Femur (tissue), 1 donor: ENCODE data around the gene SORCS2.
A peak's percentile ranks its signal among the peaks of the same experiment; 100 is the strongest.

Source experiments
- DNase-seq: peaks from one replicate; pipeline ENCODE4 v3.0.0-alpha.2; 2017

SORCS2 gene

DNA sequence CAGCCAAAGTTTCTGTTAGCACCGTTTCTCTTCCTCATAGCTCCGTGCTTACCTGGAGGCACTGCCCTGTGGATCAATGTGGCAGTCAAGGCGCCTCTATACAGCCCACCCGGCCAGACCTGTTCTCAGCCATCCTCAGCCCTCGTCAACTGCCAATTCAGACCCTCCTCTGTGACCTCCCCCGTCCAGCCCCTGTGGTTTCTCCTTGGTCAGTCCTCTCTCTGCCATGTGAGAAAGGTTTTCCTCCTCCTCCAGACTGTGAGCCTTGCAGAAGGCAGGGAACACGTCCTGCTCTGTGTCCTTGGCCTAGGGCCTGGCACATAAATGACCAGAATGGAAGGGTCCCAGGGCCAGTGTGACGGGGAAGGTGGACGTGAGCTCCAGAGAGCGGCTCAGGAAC, 417.0 kb downstream of the SORCS2 start:
- DNase-seq = no peak

GRCh38 chr4:7610022-7610670, 417.8 kb downstream of the SORCS2 start:
- no peak for DNase-seq

DNA sequence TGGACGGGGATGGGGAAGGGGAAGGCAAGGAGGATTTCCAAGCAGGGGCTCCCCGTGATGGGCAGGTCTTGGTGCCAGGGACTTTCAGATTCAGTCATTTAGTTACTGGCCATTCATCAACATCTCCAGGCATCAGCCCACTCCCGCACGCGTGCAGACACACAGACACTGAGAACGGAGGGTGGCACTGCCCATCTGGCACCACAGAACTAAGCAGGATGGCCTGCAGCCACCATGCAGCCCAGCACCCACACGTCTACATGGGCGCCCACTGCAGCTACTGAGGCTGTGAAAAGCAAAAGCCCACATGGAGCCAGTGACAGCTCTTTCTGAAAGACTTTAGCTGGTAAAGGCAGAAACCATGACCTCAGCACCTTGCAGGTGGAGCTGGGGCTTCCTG, 418.5 kb downstream of the SORCS2 start:
- no peak for DNase-seq

- no peak for DNase-seq
These were observed 420.1 kb downstream of the SORCS2 start for GRCh38 chr4:7612311-7612897.

DNA sequence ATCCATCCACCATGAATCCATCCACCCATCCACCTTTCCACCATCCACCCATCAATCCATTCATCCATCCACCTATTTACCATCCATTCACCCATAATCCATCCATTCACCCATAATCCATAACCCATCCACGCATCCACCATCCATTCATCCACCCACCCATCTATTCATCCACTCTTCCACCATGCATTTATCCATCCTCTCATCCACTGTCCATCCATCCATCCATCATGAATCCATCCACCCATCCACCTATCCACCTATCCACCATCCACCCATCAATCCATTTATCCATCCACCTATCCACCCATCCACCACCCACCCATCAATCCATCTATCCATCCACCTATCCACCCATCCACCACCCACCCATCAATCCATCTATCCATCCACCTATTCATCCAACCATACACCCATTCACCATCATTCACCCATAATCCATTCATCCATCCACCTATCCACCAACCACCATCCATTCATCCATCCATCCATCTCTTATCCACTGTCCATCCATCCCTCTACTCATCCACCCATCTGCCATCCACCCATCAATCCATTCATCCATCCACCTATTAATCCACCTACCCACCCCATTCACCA, 422.1 kb downstream of the SORCS2 start:
- no peak for DNase-seq

GRCh38 chr4:7616193-7616592, 423.9 kb downstream of the SORCS2 start:
- DNase-seq = no peak

- DNase-seq = no peak
These were observed 426.0 kb downstream of the SORCS2 start for GRCh38 chr4:7618361-7618760.

DNA sequence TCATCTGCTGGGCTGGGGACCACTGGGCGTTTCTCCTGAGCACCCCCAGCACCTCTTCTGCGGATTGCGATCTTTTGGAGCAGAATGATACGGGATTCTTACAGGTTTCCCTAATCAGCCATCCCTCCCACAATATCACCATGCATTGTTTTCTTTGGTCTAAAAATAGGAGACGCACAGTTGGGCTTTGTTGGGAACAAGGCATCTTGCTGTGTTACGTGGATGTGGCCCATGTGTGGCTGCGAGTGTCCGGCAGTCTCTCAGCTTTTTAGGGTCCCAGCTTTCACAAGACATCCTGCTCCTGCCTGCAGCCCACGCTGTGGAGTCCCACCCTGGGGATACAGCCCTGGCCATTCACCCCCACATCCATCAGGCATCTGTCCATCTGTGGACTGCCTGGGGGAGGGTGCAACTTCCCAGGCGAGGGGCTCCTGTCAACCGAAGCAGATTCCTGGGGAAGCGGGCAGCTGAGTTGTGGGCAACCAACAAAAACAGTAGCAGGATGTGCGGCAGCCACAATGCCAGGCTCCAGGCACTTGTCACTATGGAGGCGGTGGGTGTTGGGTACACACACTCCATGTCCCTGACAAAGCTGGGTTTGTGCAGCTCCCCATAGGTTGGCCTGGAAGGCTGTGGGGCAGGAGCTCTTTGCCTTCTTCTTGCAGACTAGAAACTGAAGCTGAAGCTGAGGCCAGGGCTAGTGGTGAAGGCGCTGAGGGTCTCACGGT, 427.9 kb downstream of the SORCS2 start:
- peak; percentile 50 for DNase-seq

DNA sequence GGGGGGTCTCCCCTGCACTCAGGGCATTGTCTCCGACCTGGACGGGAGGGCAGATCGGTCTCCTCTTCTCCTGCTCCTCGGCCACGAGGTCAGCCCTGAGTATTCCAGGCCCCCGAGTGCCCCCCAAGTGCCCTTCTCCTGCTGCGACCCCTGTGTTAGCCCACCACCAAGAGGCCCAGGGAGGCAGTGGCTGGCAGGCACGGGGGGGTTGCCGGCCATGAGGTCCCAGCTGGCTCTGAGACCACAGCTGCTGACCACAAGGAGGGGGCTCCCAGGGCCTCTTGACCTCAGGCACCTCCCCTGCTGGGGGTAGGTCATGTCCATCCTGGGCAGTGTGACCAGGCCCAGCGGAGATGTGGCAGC, 428.5 kb downstream of the SORCS2 start:
- no peak for DNase-seq

DNA sequence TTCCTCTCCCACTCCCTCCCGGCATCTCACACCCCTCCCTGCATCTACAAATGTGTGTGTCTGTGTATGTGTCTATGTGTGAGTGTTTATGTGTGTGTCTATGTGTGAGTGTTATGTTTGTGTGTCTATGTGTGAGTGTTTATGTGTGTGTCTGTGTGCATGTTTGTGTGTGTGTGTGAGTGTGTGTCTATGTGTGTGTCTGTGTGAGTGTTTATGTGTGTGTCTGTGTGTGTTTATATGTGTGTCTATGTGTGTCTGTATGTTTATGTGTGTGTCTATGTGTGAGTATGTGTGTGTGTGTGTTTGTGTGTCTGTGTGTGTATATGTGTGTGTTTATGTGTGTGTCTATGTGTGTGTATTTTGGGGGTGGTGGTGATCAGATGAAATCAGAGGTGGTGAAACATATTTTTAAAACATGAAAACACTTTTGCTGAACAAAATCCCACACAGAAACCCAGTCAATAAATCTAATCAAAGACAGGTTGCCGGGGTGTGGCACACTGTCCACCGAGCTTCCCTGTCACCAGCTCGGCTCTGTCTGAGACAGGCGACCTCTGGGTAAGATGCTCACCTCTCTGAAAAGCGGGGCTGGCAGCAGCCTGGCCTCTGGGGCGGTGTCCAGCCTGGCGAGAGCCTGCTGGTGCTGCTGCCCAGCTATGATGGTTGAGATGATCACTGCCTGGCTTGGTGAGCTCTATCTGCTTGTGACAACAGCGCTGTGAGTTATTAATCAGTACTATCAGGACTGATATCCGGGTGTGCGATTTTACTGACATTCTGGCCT, 429.1 kb downstream of the SORCS2 start:
- DNase-seq = no peak

DNA sequence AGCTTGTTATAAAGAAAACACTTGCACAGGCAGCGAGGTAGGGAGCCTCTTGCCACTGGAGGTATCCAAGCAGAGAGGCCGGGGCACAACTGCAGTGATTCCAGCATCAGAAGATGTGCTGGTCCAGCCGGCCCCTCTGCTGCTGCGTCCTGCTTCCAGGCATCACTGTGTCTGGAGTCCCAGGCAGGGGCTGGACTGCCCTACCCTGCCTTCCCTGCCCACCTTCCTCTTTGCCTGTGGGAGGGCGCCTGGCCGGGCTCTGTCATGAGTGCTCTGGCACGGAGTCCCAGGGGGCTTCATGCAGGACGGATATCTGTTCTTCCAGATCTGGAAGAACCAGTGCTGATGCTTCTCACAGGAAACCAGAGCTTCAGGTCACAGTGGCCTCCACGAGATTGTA, 430.0 kb downstream of the SORCS2 start:
- no peak for DNase-seq

DNA sequence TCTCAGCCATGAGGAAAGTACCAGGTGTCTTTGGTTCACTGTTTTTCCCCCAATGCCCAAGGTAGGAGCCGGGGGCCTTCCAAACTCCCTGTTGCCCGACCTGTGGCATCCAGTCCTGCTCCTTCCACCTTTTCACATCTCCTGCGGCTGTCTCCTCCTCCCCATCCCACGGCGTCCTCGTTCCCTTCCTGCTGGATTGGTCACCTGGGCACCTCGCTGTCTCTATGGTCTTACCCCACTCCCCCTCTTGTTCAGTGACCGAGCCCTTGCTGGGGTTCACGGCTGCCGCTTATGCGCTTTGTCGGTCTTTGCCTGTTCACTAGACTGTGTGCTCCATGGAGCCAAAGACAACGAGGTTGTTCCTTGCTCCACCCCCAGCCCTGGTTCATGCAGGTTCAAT, 431.1 kb downstream of the SORCS2 start:
- no peak for DNase-seq

- DNase-seq = no peak
These were observed 432.1 kb downstream of the SORCS2 start for GRCh38 chr4:7624396-7624980.

GRCh38 chr4:7625071-7625470, 432.7 kb downstream of the SORCS2 start:
- no peak for DNase-seq

DNA sequence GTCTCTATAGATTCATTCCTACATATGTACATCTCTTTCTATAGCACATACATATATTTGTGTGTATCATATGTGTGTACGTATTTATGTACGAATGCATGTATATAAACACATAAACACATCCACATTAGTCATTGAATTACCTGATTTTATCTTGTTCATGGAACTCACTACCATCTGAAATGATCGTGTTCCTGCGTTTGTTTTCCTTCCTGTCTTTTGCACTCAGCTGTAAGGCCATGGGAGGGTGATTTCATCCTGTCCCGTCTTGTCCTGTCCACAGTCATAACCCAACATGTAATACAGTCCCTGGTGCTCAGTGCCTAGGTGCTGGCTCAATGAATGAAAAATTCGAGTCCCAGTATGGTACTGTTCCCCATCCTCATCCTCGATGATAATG, 434.2 kb downstream of the SORCS2 start:
- no peak for DNase-seq

DNA sequence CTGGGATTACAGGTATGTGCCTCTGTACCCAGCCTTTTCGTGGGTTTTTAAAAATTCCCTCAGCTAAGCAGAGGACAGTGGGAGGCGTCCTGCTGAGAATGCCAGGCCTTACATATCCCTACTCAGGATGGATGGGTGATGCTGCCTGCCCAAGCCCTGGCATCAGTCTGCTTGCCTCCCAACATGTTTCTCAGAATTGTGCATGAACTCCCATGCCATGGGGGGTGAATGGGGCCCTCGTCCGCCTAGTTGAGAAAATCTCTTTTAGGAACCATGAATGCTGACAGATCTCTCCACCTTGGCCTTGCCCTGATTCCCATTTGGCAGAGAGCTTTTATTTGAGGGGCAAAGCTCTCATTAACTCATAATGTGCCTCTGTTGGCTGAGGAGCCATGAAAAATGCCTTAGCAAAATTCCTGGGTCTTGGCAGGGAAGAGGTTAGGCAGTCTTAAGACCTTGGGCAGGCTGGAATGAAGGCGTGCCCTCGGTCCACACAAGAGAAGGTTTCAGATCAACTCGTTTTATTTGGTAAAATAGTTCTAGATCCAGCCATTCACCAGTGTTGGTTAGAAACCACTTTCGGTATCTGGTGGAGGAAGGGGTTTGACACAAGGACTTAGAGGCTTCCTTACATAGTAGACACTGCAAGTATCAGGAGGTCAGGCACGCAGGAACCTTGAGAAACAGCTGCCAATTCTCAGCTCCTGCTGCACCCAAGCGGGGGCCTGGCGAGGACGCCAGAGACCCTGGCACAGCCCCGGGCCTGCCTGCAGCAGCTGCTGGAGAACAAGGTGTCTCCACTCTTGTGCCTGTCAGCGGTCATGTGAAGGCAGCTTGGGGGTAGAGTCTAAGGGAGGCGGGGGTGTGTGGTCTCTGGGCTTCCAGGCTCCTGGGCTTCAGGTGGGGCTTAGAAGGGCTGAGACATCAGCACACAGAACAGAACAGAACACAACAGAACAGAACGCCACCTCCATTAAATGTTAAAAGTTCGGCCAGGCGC, 435.2 kb downstream of the SORCS2 start:
- no peak for DNase-seq

- DNase-seq = no peak
These were observed 436.1 kb downstream of the SORCS2 start for GRCh38 chr4:7628432-7628831.

DNA sequence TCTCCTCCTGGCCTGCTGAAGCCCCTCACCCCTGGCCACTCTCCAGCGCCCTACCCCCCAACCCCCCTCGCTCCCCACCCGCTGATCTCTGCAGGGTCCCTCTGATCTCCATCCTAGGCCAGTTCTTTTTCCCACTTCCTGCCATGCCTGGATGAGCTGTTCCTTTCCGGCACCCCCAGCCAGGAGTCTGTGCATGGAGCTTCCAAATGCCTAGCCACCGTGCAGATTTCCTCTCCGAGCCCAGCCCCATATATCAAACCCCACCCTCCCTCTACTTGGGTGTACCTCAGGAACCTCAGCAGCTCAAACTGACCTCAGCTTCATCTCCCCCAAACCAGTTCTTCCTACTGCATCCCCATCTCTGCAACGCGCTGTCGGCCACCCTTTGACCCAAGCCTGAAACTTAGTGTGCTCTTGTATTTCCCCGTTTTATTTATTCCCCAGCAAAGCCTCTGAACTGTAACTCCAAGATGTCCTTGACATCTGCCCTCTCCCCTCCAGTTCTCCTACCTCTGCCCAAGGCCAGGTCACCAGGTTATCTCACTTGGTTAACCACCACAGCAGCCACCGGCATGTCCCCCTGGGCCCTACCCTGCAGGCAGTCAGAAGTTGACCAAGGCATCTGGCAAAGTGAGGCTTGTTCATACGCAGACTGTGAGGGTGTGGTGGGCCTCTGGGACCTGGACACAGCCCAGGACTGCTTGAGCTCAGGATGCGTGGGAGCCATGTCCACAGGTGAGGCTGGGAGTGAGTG, 437.3 kb downstream of the SORCS2 start:
- no peak for DNase-seq

- DNase-seq = peak; percentile 80
These were observed 438.4 kb downstream of the SORCS2 start for GRCh38 chr4:7630568-7631287.
